GM12891 (cell line): ENCODE results near the gene CNTN2.

Source experiments
- PAX5 ChIP-seq: IDR thresholded peaks from 2 replicates; pipeline ENCODE4 v1.6.1; 2011; ENCODE audit warnings: low read length, moderate library complexity, mild to moderate bottlenecking; ENCODE audit not compliant: insufficient read depth, severe bottlenecking
- POLR2A ChIP-seq: IDR thresholded peaks from 2 replicates; pipeline ENCODE4 v1.6.1; 2011; ENCODE audit warnings: low read depth, low read length, control low read depth
- POLR2AphosphoS5 ChIP-seq: IDR thresholded peaks from 2 replicates; pipeline ENCODE4 v1.6.1; 2011; ENCODE audit warnings: low read depth, low read length, control low read depth
- SPI1 ChIP-seq: IDR thresholded peaks from 2 replicates; pipeline ENCODE4 v1.6.1; 2011; ENCODE audit warnings: low read depth, low read length, control low read depth
- TAF1 ChIP-seq: IDR thresholded peaks from 2 replicates; pipeline ENCODE4 v1.6.1; 2011; ENCODE audit warnings: low read depth, low read length, control low read depth

- TF ChIP-seq PAX5 = no peak
- no peak for TF ChIP-seq POLR2A
- TF ChIP-seq TAF1 = no peak
- TF ChIP-seq SPI1 = no peak
- no peak for TF ChIP-seq POLR2AphosphoS5
These were observed 66.3 kb downstream of the CNTN2 start for GRCh38 chr1:205109269-205109668.
